Measurements from ENCODE around the gene FAM241A. TPM values are rescaled to one million over a fixed set of nuclear protein-coding genes. Genes with fewer than 3 reads are reported as not detected.

Gene FAM241A
- polyA plus RNA-seq, 1 experiment = 0.36 TPM

GRCh38 chr4:112145790-112146501, 692 bp downstream of the FAM241A start:
- H3K4me3 ChIP-seq (ENCODE audit: low read depth, low read length) = peak overlapping the region; percentile 69
- POLR2A ChIA-PET = no interaction called here
- H3K27ac ChIP-seq (ENCODE audit: low read depth, low read length) = no peak overlapping the region
- TF ChIP-seq, protein P1, sequence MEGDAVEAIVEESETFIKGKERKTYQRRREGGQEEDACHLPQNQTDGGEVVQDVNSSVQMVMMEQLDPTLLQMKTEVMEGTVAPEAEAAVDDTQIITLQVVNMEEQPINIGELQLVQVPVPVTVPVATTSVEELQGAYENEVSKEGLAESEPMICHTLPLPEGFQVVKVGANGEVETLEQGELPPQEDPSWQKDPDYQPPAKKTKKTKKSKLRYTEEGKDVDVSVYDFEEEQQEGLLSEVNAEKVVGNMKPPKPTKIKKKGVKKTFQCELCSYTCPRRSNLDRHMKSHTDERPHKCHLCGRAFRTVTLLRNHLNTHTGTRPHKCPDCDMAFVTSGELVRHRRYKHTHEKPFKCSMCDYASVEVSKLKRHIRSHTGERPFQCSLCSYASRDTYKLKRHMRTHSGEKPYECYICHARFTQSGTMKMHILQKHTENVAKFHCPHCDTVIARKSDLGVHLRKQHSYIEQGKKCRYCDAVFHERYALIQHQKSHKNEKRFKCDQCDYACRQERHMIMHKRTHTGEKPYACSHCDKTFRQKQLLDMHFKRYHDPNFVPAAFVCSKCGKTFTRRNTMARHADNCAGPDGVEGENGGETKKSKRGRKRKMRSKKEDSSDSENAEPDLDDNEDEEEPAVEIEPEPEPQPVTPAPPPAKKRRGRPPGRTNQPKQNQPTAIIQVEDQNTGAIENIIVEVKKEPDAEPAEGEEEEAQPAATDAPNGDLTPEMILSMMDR (IDR thresholded peaks at IDR 0.05; ENCODE audit: low read depth, low read length) = peak; percentile 26
- no peak for DNase-seq (ENCODE audit: low read depth, low spot score)
- no peaks in the 10 kb centered on the region for H3K27me3 ChIP-seq (ENCODE audit: control insufficient read depth, insufficient read depth, low read length)
- no peaks in the 10 kb centered on the region for H3K9me3 ChIP-seq (ENCODE audit: control insufficient read depth, insufficient read depth, low read length)
- CTCF ChIA-PET = no interaction called here

- no peak for DNase-seq (ENCODE audit: low read depth, low spot score)
- ChIA-PET CTCF (no interaction called here), POLR2A (no interaction called here)
- Histone ChIP-seq H3K27ac (ENCODE audit: low read depth, low read length) (no peak overlapping the region), H3K27me3 (ENCODE audit: control insufficient read depth, insufficient read depth, low read length) (no peaks in the 10 kb centered on the region), H3K4me3 (ENCODE audit: low read depth, low read length) (no peak overlapping the region), H3K9me3 (ENCODE audit: control insufficient read depth, insufficient read depth, low read length) (no peaks in the 10 kb centered on the region)
- TF ChIP-seq, protein P1 (IDR thresholded peaks at IDR 0.05; ENCODE audit: low read depth, low read length) = no peak
These were observed 1.2 kb downstream of the FAM241A start for GRCh38 chr4:112146502-112146813.

DNA sequence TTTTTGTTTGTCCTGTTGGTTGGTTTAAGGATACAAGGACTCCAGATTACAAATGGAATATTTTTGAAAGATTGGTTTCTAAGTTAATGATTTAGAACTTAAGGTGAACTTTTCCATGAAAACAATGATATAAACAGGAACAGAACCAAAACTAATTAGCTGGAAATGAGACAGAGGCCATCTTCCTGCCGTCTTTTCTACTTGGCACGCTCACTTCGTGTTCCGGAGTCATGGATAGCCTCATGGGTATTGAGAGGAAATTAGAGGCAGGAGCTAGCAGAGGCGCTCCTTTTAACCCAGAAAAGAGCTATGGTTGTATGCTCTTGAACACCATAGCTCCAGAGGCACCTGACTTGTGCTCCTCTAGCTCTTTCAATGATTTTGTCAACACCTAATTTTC, 2.4 kb downstream of the FAM241A start:
- Histone ChIP-seq H3K9me3 (ENCODE audit: control insufficient read depth, insufficient read depth, low read length) (no peaks in the 10 kb centered on the region), H3K27me3 (ENCODE audit: control insufficient read depth, insufficient read depth, low read length) (no peaks in the 10 kb centered on the region), H3K4me3 (ENCODE audit: low read depth, low read length) (no peak overlapping the region), H3K27ac (ENCODE audit: low read depth, low read length) (no peak overlapping the region)
- ChIA-PET CTCF (interaction anchor here (1.1 kb wide), 1 partner anchor 17 kb away, joined by 3 read pairs; no protein-coding TSS in a partner anchor), POLR2A (no interaction called here)
- TF ChIP-seq, protein P1 (IDR thresholded peaks at IDR 0.05; ENCODE audit: low read depth, low read length) = no peak
- no peak for DNase-seq (ENCODE audit: low read depth, low spot score)

- no peak for DNase-seq (ENCODE audit: low read depth, low spot score)
- CTCF ChIA-PET = no interaction called here
- POLR2A ChIA-PET = no interaction called here
- Histone ChIP-seq H3K27ac (ENCODE audit: low read depth, low read length) (no peak overlapping the region), H3K27me3 (ENCODE audit: control insufficient read depth, insufficient read depth, low read length) (no peaks in the 10 kb centered on the region), H3K9me3 (ENCODE audit: control insufficient read depth, insufficient read depth, low read length) (no peaks in the 10 kb centered on the region), H3K4me3 (ENCODE audit: low read depth, low read length) (no peak overlapping the region)
- TF ChIP-seq, protein P1 (IDR thresholded peaks at IDR 0.05; ENCODE audit: low read depth, low read length) = no peak
These were observed 5.7 kb downstream of the FAM241A start for GRCh38 chr4:112150920-112151319.

DNA sequence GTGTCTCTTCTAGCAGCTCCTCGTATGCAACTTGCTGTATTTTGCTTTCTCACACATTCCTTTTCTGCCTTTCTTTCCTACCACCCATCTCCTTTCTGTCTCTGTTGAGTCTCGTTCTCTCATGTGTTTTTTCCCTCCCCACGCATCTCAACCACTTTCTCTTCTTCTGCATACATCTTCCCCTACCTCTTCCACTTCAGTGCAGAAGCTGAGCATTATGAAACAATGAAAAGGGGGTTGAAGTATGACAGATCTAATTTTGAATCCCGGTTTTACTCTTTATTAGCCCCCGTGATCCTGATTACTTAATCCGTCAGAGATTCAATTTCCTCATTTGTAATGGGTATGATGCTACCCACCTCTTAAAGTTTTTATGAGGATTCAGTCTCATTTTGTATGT, 7.3 kb downstream of the FAM241A start:
- DNase-seq (ENCODE audit: low read depth, low spot score) = no peak
- H3K27me3 ChIP-seq (ENCODE audit: control insufficient read depth, insufficient read depth, low read length) = no peaks in the 10 kb centered on the region
- no peak overlapping the region for H3K27ac ChIP-seq (ENCODE audit: low read depth, low read length)
- ChIA-PET CTCF (no interaction called here), POLR2A (no interaction called here)
- TF ChIP-seq, protein P1 (IDR thresholded peaks at IDR 0.05; ENCODE audit: low read depth, low read length) = no peak
- H3K9me3 ChIP-seq (ENCODE audit: control insufficient read depth, insufficient read depth, low read length) = no peaks in the 10 kb centered on the region
- H3K4me3 ChIP-seq (ENCODE audit: low read depth, low read length) = no peak overlapping the region

All from AG04450 (cell line).